ENCODE measurements around the gene CTXN2. TPM values are rescaled to one million over a fixed set of nuclear protein-coding genes. Genes with fewer than 3 reads are reported as not detected.

CTXN2 gene
- not detected in 2 replicates for total RNA-seq

DNA sequence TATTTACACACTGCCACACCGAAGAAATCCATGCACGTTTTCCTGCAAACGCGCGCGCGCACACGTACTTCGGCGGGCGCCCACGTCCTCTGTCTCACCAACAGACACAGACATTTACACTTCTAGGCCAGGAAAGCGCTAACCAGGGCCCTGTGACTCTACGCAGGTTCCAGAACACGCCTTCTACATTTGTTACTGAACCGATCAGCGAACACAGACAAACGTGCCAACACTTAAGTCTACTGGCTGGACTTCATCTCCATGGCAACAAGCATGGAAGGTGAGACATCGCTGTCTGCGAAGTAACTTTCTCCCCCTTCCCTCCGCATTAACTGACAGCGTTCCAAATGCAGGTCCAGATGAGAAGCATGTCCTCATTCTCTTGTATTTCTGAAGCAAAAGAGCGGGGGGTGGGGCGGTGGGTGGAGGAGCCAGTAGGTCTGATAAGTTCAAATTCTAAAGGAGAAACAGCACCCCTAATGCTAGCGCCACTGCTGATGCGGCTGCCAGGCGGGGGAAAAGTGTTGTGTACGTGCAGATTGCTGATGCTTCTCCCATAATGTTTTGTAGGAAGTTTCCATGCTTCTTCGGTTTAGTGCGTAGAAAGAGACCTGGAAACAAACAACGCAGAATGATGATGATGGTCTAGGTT lies at the start of gene CTXN2:
CTXN2 (plus strand) TSS at position 92 of the 652 bp plus-strand sequence. CDS start 9,636 bp downstream, outside the sequence.

DNA sequence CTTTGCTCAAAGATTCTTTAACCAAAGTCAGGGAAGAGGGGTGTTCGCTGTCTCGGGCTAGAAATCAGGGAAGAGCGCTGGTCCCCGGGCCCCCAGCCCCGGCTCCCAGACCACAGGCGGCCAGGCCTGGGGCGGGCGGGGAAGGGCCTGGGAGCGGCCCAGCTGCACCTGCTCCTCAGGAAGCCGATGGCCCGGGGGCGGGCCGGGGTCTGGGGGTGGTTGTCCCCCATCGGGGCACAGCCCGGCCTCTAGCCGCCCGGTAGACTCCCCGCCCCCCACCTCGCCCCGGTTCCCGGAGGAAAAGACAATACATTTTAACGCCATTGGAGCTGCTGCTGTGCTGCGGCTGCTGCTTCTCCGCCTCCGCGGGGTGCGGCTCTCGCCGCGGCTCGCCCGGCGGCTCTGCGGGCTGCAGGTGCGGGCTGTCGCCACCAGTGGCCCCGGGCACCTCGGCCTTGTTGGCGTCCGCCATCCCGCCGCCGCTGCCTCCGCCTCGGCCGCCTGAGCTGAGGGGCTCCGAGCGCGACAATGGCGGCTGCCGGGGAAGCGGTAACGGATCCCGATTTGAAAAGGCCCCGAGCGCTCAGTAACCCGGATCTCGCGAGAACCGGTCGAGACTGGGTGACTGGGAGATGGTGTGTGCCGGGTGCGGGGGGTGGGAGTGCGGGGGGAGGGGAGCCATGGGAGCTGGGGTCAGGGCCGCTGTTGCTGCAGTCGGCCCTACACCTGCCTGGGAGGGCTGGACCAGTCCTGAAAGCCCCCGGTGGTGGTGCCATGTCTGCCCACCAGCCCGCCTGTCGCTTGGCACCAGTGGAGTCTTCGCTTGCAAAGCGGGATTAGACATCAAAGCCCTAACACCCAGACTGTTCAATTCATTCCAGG lies 13.5 kb upstream of the CTXN2 start, which contains the start of gene MYEF2:
MYEF2 (minus strand) TSS at position 530 of the 882 bp plus-strand sequence; CDS start at position 472, 58 bp downstream.

DNA sequence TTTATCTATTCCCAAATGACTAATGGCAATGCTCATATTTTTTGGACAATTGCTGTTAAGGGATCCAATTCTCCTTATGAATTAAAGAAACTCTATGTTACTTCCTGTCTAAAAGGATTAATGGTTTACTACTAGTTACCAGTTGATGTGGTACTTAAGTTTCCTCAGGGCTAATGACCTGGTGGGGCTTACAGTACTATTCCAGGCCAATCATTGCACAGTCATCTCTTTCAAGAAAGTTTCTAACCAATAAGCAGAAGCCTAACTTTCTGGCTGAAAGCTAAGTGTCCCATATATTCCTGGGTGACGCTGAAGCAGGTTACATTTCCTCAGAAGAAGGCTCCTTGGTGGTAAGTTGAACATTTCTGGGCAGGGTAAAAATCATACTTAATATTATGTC lies 14.5 kb downstream of the CTXN2 start, which contains the start of gene SLC12A1:
SLC12A1 (plus strand) TSS at position 322 of the 400 bp plus-strand sequence. CDS start 1,418 bp downstream, outside the sequence.

Other genes with a start within 250 kb of the CTXN2 start
- gene SLC24A5, start 70.7 kb upstream of the CTXN2 start, total RNA-seq = not detected in 2 replicates
- 2.6 and 4.1 TPM in 2 replicates for gene MYEF2, start 13.4 kb upstream of the CTXN2 start, total RNA-seq
- gene SLC12A1, start 14.6 kb downstream of the CTXN2 start, total RNA-seq = 0.13 TPM in 1 of 2 replicates, not detected in the other
- 90.1 and 106 TPM in 2 replicates for gene DUT, start 139.8 kb downstream of the CTXN2 start, total RNA-seq